ENCODE results near the gene TMEM190.
A peak's percentile ranks its signal among the peaks of the same experiment; 100 is the strongest.

Gene TMEM190

DNA sequence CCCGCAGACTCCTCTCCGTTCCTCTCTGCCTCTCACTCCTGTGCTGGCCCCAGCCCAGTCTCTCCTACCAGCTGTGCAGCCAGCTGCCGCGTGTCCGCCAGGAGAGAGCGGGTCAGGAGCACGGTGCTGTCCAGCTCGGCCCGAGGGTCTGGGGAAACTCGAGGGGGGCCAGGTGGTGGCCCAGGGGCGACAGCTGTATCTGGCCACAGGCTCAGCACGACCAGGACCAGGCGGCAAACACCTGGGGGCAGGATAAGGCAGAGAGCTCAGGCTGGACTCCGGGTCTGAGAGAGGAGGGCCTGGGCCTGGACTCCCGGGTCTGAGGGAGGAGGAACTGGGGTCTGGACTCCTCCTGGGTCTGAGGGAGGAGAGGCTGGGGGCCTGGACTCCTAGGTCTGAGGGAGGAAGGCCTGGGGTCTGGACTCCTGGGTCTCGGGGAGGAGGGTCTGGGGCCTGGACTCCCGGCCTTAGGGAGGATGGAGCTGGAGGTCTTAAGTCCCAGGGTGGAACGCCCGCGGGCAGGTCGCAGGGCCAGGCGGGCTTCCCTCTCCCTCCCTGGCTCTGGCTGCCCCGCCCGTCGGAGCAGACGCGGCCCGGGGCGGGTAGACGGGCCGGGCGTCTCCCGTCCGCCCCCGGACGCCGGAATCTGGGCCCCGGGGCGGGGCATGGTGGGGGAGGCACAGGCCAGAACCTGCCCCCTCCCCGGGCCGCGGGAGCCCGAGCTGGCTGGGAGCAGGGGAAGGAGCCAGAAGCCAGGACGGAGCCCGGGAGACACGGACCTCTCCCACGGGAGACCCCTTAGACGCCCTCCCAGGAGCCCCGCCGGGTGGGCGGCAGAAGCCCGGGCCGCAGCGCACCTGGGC lies 7.7 kb upstream of the TMEM190 start:
- peak overlapping the region; percentile 86 for H3K4me3 ChIP-seq (ENCODE audit: low read depth, low read length)
- TF ChIP-seq, protein P1, sequence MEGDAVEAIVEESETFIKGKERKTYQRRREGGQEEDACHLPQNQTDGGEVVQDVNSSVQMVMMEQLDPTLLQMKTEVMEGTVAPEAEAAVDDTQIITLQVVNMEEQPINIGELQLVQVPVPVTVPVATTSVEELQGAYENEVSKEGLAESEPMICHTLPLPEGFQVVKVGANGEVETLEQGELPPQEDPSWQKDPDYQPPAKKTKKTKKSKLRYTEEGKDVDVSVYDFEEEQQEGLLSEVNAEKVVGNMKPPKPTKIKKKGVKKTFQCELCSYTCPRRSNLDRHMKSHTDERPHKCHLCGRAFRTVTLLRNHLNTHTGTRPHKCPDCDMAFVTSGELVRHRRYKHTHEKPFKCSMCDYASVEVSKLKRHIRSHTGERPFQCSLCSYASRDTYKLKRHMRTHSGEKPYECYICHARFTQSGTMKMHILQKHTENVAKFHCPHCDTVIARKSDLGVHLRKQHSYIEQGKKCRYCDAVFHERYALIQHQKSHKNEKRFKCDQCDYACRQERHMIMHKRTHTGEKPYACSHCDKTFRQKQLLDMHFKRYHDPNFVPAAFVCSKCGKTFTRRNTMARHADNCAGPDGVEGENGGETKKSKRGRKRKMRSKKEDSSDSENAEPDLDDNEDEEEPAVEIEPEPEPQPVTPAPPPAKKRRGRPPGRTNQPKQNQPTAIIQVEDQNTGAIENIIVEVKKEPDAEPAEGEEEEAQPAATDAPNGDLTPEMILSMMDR (IDR thresholded peaks at IDR 0.05; ENCODE audit: low read depth, low read length): no peak

DNA sequence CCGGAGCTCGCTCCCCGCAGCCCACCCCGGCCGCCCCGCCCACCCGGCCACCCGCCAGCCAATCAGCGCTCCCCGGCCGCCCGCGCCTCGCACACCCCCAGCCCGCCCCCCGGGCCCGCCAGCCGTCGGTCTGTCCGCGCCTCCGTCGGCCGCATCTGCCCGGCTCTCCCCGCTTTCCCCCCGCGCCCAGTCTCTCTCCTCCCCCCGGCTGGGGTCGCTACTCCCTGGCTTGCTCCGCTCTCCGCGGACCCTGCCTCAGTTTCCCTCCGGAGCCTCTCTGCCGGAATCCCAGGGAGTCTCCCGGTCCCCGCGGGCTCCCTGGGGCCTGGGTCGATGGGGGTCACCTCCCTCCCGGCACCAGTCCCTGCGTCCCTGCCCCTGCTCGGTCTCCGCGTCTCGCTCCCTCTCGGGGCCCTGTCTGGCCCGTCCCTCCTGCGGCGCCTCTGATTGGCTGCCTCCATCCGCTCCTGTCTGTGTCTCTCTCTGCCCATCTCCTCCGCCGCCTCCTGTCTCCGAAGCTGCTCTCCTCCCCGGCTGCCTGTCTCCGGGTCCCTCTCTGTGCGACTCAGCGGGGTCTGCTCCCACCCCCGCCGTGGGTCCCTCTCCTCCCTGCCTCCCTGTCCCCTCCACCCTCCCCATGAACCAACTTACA lies 6.8 kb upstream of the TMEM190 start:
- peak overlapping the region; percentile 86 for H3K4me3 ChIP-seq (ENCODE audit: low read depth, low read length)

DNA sequence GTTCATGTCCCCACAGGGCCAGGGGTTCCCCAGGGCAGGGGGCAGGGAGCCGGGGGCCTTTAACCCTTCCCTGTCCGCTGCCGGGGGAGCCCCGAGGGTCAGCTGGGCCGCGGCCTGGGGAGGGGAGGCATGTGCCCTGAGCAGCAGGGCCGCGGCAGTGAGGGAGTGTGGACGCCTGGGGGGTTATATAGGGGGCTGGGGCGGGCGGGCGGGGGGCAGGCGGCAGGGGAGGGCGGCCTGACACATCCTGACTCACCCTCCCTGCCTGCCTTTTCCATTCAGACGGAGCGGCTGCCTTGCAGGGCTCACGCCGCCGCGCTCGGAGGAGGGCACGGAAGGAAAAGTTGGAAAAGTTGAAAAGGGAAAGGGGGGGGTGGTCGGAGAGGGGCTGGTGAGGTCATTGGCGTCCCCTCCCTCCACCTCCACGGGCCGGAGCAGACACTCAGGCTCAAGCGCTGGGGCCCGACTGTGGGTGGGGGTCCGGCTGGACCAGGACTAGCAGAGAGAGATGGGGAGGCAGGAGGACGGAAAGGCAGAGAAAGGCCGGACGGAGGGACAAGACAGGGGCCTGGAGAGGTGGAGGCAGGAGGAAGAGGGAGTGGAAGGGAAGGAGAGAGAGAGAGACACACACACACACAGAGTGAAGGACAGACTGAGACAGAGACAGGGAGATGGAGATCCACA lies 6.2 kb upstream of the TMEM190 start, which contains the start of gene IL11:
Gene IL11 (minus strand): TSS at position 159 of the 684 bp plus-strand sequence. CDS start 153 bp downstream, at position 6.
- peak within 1 kb of the TSS; percentile 86 for H3K4me3 ChIP-seq (ENCODE audit: low read depth, low read length)
- TF ChIP-seq, protein P1 (IDR thresholded peaks at IDR 0.05; ENCODE audit: low read depth, low read length): no peak

More for the DNA sequence above, 6.8 kb upstream of the TMEM190 start:
- TF ChIP-seq, protein P1 (IDR thresholded peaks at IDR 0.05; ENCODE audit: low read depth, low read length): no peak

DNA sequence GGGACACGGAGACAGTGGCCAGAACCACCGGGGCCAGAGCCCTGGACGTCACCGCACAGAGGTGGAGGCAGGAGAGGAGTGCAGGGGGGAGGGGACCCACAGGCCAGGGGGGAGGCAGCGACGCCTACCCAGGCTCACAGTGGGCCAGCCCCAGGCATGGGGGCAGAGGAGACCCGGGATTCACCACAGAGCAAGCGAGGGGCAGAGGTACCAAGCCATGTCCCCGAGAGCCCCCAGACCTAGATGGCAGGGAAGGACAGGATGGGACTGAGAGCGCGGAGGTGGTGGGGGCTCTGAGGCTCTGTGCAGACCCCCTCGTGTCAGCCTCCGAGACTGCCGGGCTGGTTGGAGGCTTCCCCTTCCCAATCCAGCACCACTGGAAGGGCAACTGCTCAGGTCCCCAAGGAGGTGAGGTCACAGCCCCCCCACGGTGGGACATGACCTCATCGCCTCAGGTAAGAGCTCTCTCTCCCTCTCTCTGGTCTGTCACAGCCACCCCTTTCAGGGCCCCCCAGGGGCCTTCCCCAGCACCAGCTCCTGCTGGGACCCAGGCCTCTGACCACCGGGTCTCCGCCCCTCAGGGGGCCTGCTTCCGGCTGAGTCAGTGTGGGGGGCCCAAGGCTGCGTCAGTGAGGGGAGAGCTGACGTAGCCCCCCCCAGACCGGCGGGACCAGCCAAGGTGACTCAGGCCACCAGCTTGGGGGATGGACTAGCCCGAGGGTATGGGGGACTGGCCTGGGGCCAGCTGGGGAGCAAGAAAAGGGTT lies 4.1 kb upstream of the TMEM190 start:
- no peak overlapping the region for H3K4me3 ChIP-seq (ENCODE audit: low read depth, low read length)
- TF ChIP-seq, protein P1 (IDR thresholded peaks at IDR 0.05; ENCODE audit: low read depth, low read length): no peak

DNA sequence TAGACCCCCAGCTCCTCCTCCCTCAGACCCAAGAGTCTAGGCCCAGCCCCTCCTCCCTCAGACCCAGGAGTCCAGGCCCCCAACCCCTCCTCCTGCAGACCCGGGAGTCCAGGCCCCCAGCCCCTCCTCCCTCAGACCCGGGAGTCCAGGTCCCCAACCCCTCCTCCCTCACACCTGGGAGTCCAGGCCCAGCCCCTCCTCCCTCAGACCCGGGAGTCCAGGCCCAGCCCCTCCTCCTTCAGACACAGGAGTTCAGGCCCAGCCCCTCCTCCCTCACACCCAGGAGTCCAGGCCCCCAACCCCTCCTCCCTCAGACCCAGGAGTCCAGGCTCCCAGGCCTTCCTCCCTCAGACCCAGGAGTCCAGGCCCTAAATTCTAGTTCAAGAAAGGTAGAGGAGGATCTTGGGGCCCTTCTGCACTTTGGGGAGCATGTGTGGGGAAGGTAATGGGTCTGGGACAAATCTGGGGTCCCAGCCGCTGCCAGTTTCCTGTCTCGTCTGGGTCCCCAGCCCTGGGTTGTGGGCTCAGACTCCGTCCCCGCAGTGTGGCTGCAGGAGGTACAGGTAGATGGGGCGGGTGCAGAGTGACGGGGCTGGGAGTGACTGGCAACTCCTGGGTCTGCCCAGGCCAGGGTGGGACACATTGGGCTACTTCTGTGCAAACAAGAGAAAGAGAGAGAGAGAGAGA lies 3.2 kb upstream of the TMEM190 start:
- TF ChIP-seq, protein P1 (IDR thresholded peaks at IDR 0.05; ENCODE audit: low read depth, low read length): no peak
- no peak overlapping the region for H3K4me3 ChIP-seq (ENCODE audit: low read depth, low read length)

DNA sequence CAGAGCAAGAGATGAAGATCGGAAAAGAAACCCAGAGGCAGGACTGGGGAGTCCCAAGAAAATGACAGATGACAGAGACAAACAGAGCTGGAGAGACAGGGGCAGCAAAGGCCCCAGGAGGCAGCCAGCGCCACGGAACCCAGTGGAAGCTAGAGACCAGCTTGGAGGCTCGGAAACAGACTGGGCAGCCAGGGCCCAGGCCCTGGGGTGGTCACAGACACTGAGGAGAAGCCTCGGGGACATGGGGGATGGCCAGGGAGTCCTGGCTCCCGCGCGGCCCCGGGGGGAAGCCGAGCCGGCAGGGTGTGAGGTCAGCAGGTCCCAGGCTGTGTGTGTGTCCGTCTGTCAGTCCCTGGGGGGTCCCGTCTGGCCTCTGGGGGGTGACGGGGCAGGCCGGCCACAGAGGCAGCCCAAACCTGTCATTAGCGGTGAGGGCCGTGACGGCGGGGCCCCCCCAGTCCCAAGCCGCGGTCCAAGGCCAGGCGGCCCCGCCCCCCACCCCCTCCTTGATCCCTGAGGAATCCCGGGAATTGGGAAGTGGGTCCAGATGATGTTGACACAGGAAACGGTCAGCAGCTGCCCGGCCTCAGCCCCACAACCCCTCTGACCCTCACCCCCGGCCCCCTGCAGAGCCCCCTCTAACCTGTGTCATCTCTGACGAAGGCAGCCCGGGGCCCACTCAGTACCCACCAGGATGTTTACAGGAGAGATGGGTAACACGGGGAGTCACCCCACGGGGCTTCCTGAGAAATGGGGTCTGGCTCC lies 2.5 kb upstream of the TMEM190 start:
- TF ChIP-seq, protein P1 (IDR thresholded peaks at IDR 0.05; ENCODE audit: low read depth, low read length): no peak
- no peak overlapping the region for H3K4me3 ChIP-seq (ENCODE audit: low read depth, low read length)
